Measurements from ENCODE around the gene PPM1G. TPM values are rescaled to one million over a fixed set of nuclear protein-coding genes. Genes with fewer than 3 reads are reported as not detected.

The PPM1G gene
- polyA plus RNA-seq, 1 of the 3 experiments (the other 2 are of a cell fraction): 113 TPM

DNA sequence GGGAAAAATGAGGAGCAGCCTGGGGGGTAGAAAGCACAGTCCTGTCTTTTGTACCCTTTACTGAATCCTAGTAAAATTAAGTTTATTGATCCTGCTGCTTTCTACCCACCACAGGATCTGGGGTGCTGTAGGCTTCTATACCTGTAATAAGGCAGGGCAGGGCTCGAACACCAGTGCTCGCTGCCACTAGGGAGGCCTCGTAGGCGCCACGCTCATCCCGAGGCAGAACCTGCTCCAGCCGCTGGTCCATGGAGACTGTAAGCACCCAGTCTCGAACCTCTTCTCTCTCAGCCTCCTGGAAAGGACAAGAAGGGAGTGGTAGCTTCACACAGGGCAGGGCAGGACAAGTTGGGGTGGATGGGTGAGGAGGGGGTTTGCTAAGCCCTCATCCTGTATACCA lies 35.8 kb upstream of the PPM1G start:
- Histone ChIP-seq H3K4me1 (ENCODE audit: control insufficient read depth in 1 of 2, insufficient read depth in 2 of 2, low read depth in 1 of 2, low read length in 1 of 2) (no peaks in the 10 kb centered on the region), H3K27me3 (ENCODE audit: insufficient read depth) (no peaks in the 10 kb centered on the region), H3K27ac (ENCODE audit: low read depth in 2 of 2, low read length in 1 of 2) (no peak overlapping the region), H3K4me2 (no peak overlapping the region), H3K79me2 (ENCODE audit: insufficient read depth) (no peaks in the 10 kb centered on the region), H3K9me2 (no peaks in the 10 kb centered on the region), H2AFZ (ENCODE audit: low read depth) (no peak overlapping the region), H4K20me1 (ENCODE audit: insufficient read depth) (no peaks in the 10 kb centered on the region), H3K9me3 (no peaks in the 10 kb centered on the region), H3K9ac (no peak overlapping the region), H3K4me3 (ENCODE audit: low read depth in 2 of 2, low read length in 1 of 2) (no peak overlapping the region), H3F3A (replicated peaks; ENCODE audit: insufficient read depth) (no peaks in the 10 kb centered on the region), H3K36me3 (replicated peaks in 1 of 2; ENCODE audit: control insufficient read depth in 1 of 2, insufficient read depth in 2 of 2, low read length in 1 of 2) (peaks cover 19 to 58% of the 10 kb centered on the region in 2 experiments)
- ChIA-PET CTCF (interaction anchor here (1.0 to 1.6 kb wide), 3 partner anchors 14 to 239 kb away, joined by 3 to 6 read pairs (median 4); partner anchors contain the start of gene PPM1G), POLR2A (no interaction called here)
- no peak for DNase-seq
- 89% methylated on average over 8 of the region's 8 CpGs for WGBS (ENCODE audit: low lambda C conversion rate)
- TF ChIP-seq, protein P1, sequence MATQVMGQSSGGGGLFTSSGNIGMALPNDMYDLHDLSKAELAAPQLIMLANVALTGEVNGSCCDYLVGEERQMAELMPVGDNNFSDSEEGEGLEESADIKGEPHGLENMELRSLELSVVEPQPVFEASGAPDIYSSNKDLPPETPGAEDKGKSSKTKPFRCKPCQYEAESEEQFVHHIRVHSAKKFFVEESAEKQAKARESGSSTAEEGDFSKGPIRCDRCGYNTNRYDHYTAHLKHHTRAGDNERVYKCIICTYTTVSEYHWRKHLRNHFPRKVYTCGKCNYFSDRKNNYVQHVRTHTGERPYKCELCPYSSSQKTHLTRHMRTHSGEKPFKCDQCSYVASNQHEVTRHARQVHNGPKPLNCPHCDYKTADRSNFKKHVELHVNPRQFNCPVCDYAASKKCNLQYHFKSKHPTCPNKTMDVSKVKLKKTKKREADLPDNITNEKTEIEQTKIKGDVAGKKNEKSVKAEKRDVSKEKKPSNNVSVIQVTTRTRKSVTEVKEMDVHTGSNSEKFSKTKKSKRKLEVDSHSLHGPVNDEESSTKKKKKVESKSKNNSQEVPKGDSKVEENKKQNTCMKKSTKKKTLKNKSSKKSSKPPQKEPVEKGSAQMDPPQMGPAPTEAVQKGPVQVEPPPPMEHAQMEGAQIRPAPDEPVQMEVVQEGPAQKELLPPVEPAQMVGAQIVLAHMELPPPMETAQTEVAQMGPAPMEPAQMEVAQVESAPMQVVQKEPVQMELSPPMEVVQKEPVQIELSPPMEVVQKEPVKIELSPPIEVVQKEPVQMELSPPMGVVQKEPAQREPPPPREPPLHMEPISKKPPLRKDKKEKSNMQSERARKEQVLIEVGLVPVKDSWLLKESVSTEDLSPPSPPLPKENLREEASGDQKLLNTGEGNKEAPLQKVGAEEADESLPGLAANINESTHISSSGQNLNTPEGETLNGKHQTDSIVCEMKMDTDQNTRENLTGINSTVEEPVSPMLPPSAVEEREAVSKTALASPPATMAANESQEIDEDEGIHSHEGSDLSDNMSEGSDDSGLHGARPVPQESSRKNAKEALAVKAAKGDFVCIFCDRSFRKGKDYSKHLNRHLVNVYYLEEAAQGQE (IDR thresholded peaks at IDR 0.05; ENCODE audit: low read depth, low read length): no peak
- TF ChIP-seq TCF12 (IDR thresholded peaks at IDR 0.05) (no peak), TAF1 (IDR thresholded peaks at IDR 0.05; ENCODE audit: borderline replicate concordance, low read depth, low read length) (no peak), CHD2 (IDR thresholded peaks at IDR 0.05; ENCODE audit: low read length, partially characterized antibody) (no peak)
- TF ChIP-seq, protein P2, sequence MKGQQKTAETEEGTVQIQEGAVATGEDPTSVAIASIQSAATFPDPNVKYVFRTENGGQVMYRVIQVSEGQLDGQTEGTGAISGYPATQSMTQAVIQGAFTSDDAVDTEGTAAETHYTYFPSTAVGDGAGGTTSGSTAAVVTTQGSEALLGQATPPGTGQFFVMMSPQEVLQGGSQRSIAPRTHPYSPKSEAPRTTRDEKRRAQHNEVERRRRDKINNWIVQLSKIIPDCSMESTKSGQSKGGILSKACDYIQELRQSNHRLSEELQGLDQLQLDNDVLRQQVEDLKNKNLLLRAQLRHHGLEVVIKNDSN (IDR thresholded peaks at IDR 0.05; ENCODE audit: borderline replicate concordance, low read depth): no peak
- TF ChIP-seq, protein P3, sequence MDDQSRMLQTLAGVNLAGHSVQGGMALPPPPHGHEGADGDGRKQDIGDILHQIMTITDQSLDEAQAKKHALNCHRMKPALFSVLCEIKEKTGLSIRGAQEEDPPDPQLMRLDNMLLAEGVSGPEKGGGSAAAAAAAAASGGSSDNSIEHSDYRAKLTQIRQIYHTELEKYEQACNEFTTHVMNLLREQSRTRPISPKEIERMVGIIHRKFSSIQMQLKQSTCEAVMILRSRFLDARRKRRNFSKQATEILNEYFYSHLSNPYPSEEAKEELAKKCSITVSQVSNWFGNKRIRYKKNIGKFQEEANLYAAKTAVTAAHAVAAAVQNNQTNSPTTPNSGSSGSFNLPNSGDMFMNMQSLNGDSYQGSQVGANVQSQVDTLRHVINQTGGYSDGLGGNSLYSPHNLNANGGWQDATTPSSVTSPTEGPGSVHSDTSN (IDR thresholded peaks at IDR 0.05): no peak

DNA sequence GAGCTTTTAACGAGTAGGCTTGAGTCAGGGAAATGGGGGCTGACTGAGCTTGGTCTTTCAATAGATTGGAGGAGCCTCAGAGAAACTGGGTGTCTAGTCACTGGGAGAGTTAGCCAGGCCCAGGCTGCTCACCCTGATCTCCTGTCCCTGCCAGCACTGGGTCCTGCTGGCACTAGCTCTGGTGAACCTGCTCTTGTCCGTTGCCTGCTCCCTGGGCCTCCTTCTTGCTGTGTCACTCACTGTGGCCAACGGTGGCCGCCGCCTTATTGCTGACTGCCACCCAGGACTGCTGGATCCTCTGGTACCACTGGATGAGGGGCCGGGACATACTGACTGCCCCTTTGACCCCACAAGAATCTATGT lies 33.5 kb upstream of the PPM1G start:
- 88% methylated on average over 6 of the region's 6 CpGs for WGBS (ENCODE audit: low lambda C conversion rate)
- H3K4me1 ChIP-seq (ENCODE audit: control insufficient read depth in 1 of 2, insufficient read depth in 2 of 2, low read depth in 1 of 2, low read length in 1 of 2): no peaks in the 10 kb centered on the region
- peaks cover 30 to 54% of the 10 kb centered on the region in 2 experiments for H3K36me3 ChIP-seq (replicated peaks in 1 of 2; ENCODE audit: control insufficient read depth in 1 of 2, insufficient read depth in 2 of 2, low read length in 1 of 2)
- no peaks in the 10 kb centered on the region for H3K27me3 ChIP-seq (ENCODE audit: insufficient read depth)
- H3K9me2 ChIP-seq: no peaks in the 10 kb centered on the region
- no peaks in the 10 kb centered on the region for H4K20me1 ChIP-seq (ENCODE audit: insufficient read depth)
- H3K79me2 ChIP-seq (ENCODE audit: insufficient read depth): no peaks in the 10 kb centered on the region
- CTCF ChIA-PET: interaction anchor here (0.9 to 1.7 kb wide), 3 partner anchors 9 to 190 kb away, joined by 3 to 6 read pairs (median 3); no protein-coding TSS in a partner anchor
- H3K9ac ChIP-seq: no peak overlapping the region
- H3K4me2 ChIP-seq: no peak overlapping the region
- no peak overlapping the region for H3K27ac ChIP-seq (ENCODE audit: low read depth in 2 of 2, low read length in 1 of 2)
- POLR2A ChIA-PET: interaction anchor here (1.4 kb wide), 1 partner anchor 12 kb away, joined by 5 read pairs; no protein-coding TSS in a partner anchor
- no peaks in the 10 kb centered on the region for H3K9me3 ChIP-seq
- H3K4me3 ChIP-seq (ENCODE audit: low read depth in 2 of 2, low read length in 1 of 2): no peak overlapping the region
- no peak overlapping the region for H2AFZ ChIP-seq (ENCODE audit: low read depth)
- no peak for DNase-seq
- H3F3A ChIP-seq (replicated peaks; ENCODE audit: insufficient read depth): peaks cover 12% of the 10 kb centered on the region
- TF ChIP-seq FOXJ3 (CRISPR knock-in tag; IDR thresholded peaks at IDR 0.05) (no peak), RCOR1 (IDR thresholded peaks at IDR 0.05; ENCODE audit: low read length) (no peak), RFX5 (IDR thresholded peaks at IDR 0.05; ENCODE audit: low read length) (no peak), RAD21 (IDR thresholded peaks at IDR 0.05; ENCODE audit: low read length) (no peak), MEF2A (IDR thresholded peaks at IDR 0.05; ENCODE audit: borderline replicate concordance, low read depth) (no peak), TEAD4 (IDR thresholded peaks at IDR 0.05; ENCODE audit: borderline replicate concordance, insufficient read depth) (no peak), POLR2AphosphoS5 (IDR thresholded peaks at IDR 0.05; ENCODE audit: low read depth, low read length) (no peak), TAF1 (IDR thresholded peaks at IDR 0.05; ENCODE audit: borderline replicate concordance, low read depth, low read length) (no peak)
- TF ChIP-seq, protein P4, sequence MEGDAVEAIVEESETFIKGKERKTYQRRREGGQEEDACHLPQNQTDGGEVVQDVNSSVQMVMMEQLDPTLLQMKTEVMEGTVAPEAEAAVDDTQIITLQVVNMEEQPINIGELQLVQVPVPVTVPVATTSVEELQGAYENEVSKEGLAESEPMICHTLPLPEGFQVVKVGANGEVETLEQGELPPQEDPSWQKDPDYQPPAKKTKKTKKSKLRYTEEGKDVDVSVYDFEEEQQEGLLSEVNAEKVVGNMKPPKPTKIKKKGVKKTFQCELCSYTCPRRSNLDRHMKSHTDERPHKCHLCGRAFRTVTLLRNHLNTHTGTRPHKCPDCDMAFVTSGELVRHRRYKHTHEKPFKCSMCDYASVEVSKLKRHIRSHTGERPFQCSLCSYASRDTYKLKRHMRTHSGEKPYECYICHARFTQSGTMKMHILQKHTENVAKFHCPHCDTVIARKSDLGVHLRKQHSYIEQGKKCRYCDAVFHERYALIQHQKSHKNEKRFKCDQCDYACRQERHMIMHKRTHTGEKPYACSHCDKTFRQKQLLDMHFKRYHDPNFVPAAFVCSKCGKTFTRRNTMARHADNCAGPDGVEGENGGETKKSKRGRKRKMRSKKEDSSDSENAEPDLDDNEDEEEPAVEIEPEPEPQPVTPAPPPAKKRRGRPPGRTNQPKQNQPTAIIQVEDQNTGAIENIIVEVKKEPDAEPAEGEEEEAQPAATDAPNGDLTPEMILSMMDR (IDR thresholded peaks at IDR 0.05): no peak
- TF ChIP-seq, protein P3 (IDR thresholded peaks at IDR 0.05): no peak
- TF ChIP-seq, protein P1 (IDR thresholded peaks at IDR 0.05; ENCODE audit: low read depth, low read length): no peak
